ENCODE data around the gene PARN.

GRCh38 chr16:14389359-14389758 is 240.7 kb downstream of the PARN start:
- TF ChIP-seq, protein P1, sequence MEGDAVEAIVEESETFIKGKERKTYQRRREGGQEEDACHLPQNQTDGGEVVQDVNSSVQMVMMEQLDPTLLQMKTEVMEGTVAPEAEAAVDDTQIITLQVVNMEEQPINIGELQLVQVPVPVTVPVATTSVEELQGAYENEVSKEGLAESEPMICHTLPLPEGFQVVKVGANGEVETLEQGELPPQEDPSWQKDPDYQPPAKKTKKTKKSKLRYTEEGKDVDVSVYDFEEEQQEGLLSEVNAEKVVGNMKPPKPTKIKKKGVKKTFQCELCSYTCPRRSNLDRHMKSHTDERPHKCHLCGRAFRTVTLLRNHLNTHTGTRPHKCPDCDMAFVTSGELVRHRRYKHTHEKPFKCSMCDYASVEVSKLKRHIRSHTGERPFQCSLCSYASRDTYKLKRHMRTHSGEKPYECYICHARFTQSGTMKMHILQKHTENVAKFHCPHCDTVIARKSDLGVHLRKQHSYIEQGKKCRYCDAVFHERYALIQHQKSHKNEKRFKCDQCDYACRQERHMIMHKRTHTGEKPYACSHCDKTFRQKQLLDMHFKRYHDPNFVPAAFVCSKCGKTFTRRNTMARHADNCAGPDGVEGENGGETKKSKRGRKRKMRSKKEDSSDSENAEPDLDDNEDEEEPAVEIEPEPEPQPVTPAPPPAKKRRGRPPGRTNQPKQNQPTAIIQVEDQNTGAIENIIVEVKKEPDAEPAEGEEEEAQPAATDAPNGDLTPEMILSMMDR (IDR thresholded peaks at IDR 0.05; ENCODE audit: low read depth, low read length): no peak
- no peak for TF ChIP-seq POLR2A (IDR thresholded peaks at IDR 0.05; ENCODE audit: extremely low read depth, insufficient read length)
